ENCODE data around the gene FERMT1. TPM values are rescaled to one million over a fixed set of nuclear protein-coding genes. Genes with fewer than 3 reads are reported as not detected.

Gene FERMT1
- total RNA-seq, 4 donors from 2014 or later, result 23.2 to 31.9 (median 29.7) TPM

DNA sequence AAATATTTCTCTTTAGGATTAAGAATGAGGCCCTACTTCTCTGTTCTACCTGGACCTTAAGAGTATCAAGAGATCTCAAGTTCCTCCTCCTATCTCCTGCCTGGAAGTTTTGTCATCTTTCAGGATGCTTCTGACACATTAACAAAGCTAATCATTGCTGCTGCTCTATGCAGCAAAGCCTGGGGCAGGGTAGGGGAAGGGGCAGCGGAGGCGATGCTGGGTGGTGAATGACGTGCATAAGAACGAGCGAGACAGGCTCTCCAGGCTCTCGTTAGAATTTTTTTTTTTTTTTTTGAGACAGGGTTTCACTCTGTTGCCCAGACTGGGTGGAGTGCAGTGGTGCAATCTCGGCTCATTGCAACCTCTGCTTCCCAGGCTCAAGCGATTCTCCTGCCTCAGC is 31.2 kb downstream of the FERMT1 start:
- intact Hi-C loops (cut with DNase I; ENCODE audit: low total_unique reads), result no loop called here
- Histone ChIP-seq H3K36me3 (peaks cover 0 to 5% (median 1%) of the 10 kb centered on the region in 4 donors), H3K4me1 (peaks cover 0 to 35% (median 18%) of the 10 kb centered on the region in 4 donors), H3K4me3 (no peak overlapping the region), H3K27me3 (no peaks in the 10 kb centered on the region), H3K27ac (no peak overlapping the region), H3K9me3 (no peaks in the 10 kb centered on the region)
- no peak for TF ChIP-seq EP300 (IDR thresholded peaks at IDR 0.05; ENCODE audit: low read depth)
- TF ChIP-seq POLR2AphosphoS5 (IDR thresholded peaks at IDR 0.05), result no peak
- no peak for TF ChIP-seq POLR2A (IDR thresholded peaks at IDR 0.05)
- TF ChIP-seq, protein P1, sequence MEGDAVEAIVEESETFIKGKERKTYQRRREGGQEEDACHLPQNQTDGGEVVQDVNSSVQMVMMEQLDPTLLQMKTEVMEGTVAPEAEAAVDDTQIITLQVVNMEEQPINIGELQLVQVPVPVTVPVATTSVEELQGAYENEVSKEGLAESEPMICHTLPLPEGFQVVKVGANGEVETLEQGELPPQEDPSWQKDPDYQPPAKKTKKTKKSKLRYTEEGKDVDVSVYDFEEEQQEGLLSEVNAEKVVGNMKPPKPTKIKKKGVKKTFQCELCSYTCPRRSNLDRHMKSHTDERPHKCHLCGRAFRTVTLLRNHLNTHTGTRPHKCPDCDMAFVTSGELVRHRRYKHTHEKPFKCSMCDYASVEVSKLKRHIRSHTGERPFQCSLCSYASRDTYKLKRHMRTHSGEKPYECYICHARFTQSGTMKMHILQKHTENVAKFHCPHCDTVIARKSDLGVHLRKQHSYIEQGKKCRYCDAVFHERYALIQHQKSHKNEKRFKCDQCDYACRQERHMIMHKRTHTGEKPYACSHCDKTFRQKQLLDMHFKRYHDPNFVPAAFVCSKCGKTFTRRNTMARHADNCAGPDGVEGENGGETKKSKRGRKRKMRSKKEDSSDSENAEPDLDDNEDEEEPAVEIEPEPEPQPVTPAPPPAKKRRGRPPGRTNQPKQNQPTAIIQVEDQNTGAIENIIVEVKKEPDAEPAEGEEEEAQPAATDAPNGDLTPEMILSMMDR (IDR thresholded peaks at IDR 0.05), result no peak
- in situ Hi-C loops (cut with MboI; ENCODE audit: low pct_ligation_motif_present in 1 of 4, low pct_unique_long_range_greater_than_20kb in 1 of 4, low sequenced_read_pairs in 3 of 4), result no loop called here
- WGBS, 2 donors (ENCODE audit: low coverage in 1 of 2), result 77 to 81% methylated on average over 7 to 8 of the region's 8 CpGs
- no peak for DNase-seq

DNA sequence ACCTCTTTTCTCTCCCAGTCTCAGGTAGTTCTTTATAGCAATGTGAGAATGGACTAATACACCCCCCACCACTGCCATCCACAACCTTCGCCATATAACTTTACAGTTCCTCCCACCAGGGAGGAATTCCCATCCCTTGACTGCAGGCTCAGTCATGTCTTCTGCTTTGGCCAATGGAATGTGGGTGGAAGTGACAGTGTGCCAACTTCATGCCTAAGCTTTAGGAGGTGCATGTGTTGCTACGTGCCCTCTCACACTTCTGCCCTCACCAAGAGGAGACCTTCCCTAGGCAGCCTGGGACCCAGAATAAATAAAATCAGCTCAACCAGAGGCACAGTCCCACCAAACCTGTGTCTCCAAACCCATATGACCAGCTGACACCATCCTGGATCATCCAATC is 36.0 kb downstream of the FERMT1 start:
- Histone ChIP-seq H3K27ac (no peak overlapping the region), H3K9me3 (no peaks in the 10 kb centered on the region), H3K4me1 (no peaks in the 10 kb centered on the region), H3K27me3 (no peaks in the 10 kb centered on the region), H3K4me3 (no peak overlapping the region), H3K36me3 (peaks cover 0 to 17% (median 1%) of the 10 kb centered on the region in 4 donors)
- in situ Hi-C loops (cut with MboI; ENCODE audit: low pct_ligation_motif_present in 1 of 4, low pct_unique_long_range_greater_than_20kb in 1 of 4, low sequenced_read_pairs in 3 of 4), result loop anchor here in 1 of 4 donors (10.0 kb wide), 1 partner anchor 562 kb away; no protein-coding TSS in a partner anchor
- DNase-seq, result no peak
- 25 to 86% methylated on average over 1 to 2 of the region's 2 CpGs for WGBS, 2 donors (ENCODE audit: low coverage in 1 of 2)
- intact Hi-C loops (cut with DNase I; ENCODE audit: low total_unique reads), result no loop called here
- TF ChIP-seq EP300 (IDR thresholded peaks at IDR 0.05; ENCODE audit: low read depth) (no peak), POLR2AphosphoS5 (IDR thresholded peaks at IDR 0.05) (no peak), POLR2A (IDR thresholded peaks at IDR 0.05) (no peak)
- TF ChIP-seq, protein P1 (IDR thresholded peaks at IDR 0.05), result no peak

DNA sequence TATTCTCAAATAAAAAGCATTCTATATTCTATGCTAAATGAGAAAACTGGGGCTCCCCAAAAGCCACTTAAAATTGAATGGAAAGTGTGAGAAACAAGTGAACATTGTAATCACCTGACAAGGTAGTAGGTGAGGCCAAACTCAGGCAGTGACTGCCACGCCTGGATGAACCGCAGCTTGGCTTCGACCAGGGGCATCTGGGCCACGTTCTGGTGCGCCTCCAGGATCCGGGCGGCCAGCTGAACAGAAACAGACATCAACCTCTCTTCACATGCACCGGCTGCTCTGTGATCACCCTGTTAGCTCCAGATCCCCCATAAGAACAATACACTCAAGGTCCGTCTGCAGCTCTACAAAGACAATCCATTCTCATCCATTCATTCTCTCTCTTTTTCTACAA is 38.9 kb downstream of the FERMT1 start:
- intact Hi-C loops (cut with DNase I; ENCODE audit: low total_unique reads), result no loop called here
- Histone ChIP-seq H3K4me3 (no peak overlapping the region), H3K36me3 (peaks cover 0 to 17% (median 2%) of the 10 kb centered on the region in 4 donors), H3K4me1 (no peaks in the 10 kb centered on the region), H3K27ac (no peak overlapping the region), H3K9me3 (no peaks in the 10 kb centered on the region), H3K27me3 (no peaks in the 10 kb centered on the region)
- WGBS, 2 donors (ENCODE audit: low coverage in 1 of 2), result 77% methylated on average over 9 of the region's 9 CpGs; no CpG with 5 or more reads in 1 of the 2 donors
- no peak for DNase-seq
- TF ChIP-seq POLR2AphosphoS5 (IDR thresholded peaks at IDR 0.05) (no peak), EP300 (IDR thresholded peaks at IDR 0.05; ENCODE audit: low read depth) (no peak), POLR2A (IDR thresholded peaks at IDR 0.05) (no peak)
- TF ChIP-seq, protein P1 (IDR thresholded peaks at IDR 0.05), result no peak
- in situ Hi-C loops (cut with MboI; ENCODE audit: low pct_ligation_motif_present in 1 of 4, low pct_unique_long_range_greater_than_20kb in 1 of 4, low sequenced_read_pairs in 3 of 4), result loop anchor here in 2 of 4 donors (5.0 to 10.0 kb wide), 2 partner anchors 557 to 559 kb away; no protein-coding TSS in a partner anchor

DNA sequence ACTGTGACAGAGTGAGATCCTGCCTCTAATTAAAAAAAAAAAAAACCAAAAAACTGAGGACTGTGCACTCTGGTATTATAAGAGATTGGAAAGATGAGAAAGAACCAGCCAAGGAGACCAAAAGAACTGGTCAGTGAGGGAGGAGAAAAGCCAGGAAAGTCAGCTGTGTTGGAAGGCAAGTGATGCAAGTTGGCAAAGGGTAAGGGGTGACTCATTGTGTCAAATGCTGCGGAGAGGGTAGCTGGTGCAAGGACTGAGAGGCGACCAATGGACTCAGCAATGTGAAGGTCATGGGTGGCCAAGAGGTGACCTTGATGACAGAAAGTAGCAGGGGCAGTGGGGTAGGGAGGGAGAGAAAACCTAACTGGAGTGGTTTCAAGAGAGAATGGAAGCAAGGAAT is 41.6 kb downstream of the FERMT1 start:
- WGBS, 2 donors (ENCODE audit: low coverage in 1 of 2), result 59 to 69% methylated on average over 2 of the region's 2 CpGs
- Histone ChIP-seq H3K4me3 (no peak overlapping the region), H3K36me3 (peaks cover 0 to 11% (median 5%) of the 10 kb centered on the region in 4 donors), H3K27me3 (no peaks in the 10 kb centered on the region), H3K4me1 (no peaks in the 10 kb centered on the region), H3K9me3 (no peaks in the 10 kb centered on the region), H3K27ac (no peak overlapping the region)
- TF ChIP-seq, protein P1 (IDR thresholded peaks at IDR 0.05), result no peak
- TF ChIP-seq POLR2AphosphoS5 (IDR thresholded peaks at IDR 0.05) (no peak), EP300 (IDR thresholded peaks at IDR 0.05; ENCODE audit: low read depth) (no peak), POLR2A (IDR thresholded peaks at IDR 0.05) (no peak)
- intact Hi-C loops (cut with DNase I; ENCODE audit: low total_unique reads), result no loop called here
- DNase-seq, result no peak
- in situ Hi-C loops (cut with MboI; ENCODE audit: low pct_ligation_motif_present in 1 of 4, low pct_unique_long_range_greater_than_20kb in 1 of 4, low sequenced_read_pairs in 3 of 4), result loop anchor here in 2 of 4 donors (5.0 to 10.0 kb wide), 2 partner anchors 554 to 556 kb away; no protein-coding TSS in a partner anchor

Measured in transverse colon (tissue), 4 donors.